Panc1 (cell line): ENCODE data around the gene ADTRP. TPM values are rescaled to one million over a fixed set of nuclear protein-coding genes. Genes with fewer than 3 reads are reported as not detected.

Experiments
- ATAC-seq: fragments of 200-7000 bp; cut with Tn5 transposase; 2 replicates; pipeline ENCODE4 v1.9.1; 2020; ENCODE audit warnings: mild to moderate bottlenecking, moderate library complexity
- BruUV-seq: library from RNA; stranded (reverse); fragments of 400-500 nt; replicated peaks from 2 replicates; lab custom pipeline; 2021; lab: Mats Ljungman, UMichigan
- CTCF ChIA-PET: fragments of 300-600 bp; sonication (Branson Sonifier 250); formaldehyde crosslinking; loops from one replicate; lab custom pipeline; 2022; ENCODE audit warnings: antibody characterized with exemption; lab: Charles Lee
- POLR2A ChIA-PET: fragments of 300-600 bp; sonication (Branson Sonifier 250); formaldehyde crosslinking; loops from one replicate; lab custom pipeline; 2022; ENCODE audit warnings: antibody characterized with exemption; lab: Charles Lee
- DNase-seq: peaks from one replicate; pipeline ENCODE4 v3.0.0-alpha.2; 2010; ENCODE audit warnings: low read depth, low spot score
- H3K27ac ChIP-seq: 2 replicates; pipeline ENCODE4 v1.5.1; 2011; ENCODE audit warnings: mild to moderate bottlenecking, low read length, inconsistent platforms
- H3K27me3 ChIP-seq: fragments of 200-500 bp; sonication (Bioruptor generic); 2 replicates; pipeline ENCODE4 v1.6.0; 2014; ENCODE audit warnings: low read length, inconsistent platforms; ENCODE audit not compliant: control insufficient read depth, insufficient read depth
- H3K36me3 ChIP-seq: fragments of 200-500 bp; sonication (Bioruptor generic); 2 replicates; pipeline ENCODE4 v1.5.1; 2014; ENCODE audit warnings: inconsistent platforms, mild to moderate bottlenecking, low read length, moderate library complexity; ENCODE audit not compliant: control insufficient read depth, insufficient read depth
- H3K4me1 ChIP-seq: 2 replicates; pipeline ENCODE4 v1.5.1; 2011; ENCODE audit warnings: inconsistent platforms, mild to moderate bottlenecking, low read length, moderate library complexity; ENCODE audit not compliant: control insufficient read depth, insufficient read depth
- H3K4me3 ChIP-seq, 2 experiments: 2 replicates each; pipeline ENCODE4 v1.5.1; 2011 to 2012; ENCODE audit warnings: low read depth in 2 of 2, low read length in 2 of 2, mild to moderate bottlenecking in 2 of 2, inconsistent platforms in 1 of 2, moderate library complexity in 1 of 2
- H3K9me3 ChIP-seq: fragments of 200-500 bp; sonication (Bioruptor generic); 2 replicates; pipeline ENCODE4 v1.5.1; 2014; ENCODE audit warnings: low read depth, mild to moderate bottlenecking, inconsistent platforms, low read length, moderate library complexity; ENCODE audit not compliant: control insufficient read depth, insufficient read depth
- POLR2AphosphoS5 ChIP-seq: IDR thresholded peaks from 2 replicates; pipeline ENCODE4 v1.6.1; 2012; ENCODE audit warnings: mild to moderate bottlenecking, low read depth, low read length, moderate library complexity
- SIN3A ChIP-seq: IDR thresholded peaks from 2 replicates; pipeline ENCODE4 v1.6.1; 2012; ENCODE audit warnings: low read depth, mild to moderate bottlenecking, low read length, moderate library complexity, borderline replicate concordance; ENCODE audit not compliant: insufficient read depth
- TCF7L2 ChIP-seq: IDR thresholded peaks from 2 replicates; pipeline ENCODE4 v1.6.1; 2011; ENCODE audit warnings: mild to moderate bottlenecking, low read depth, low read length, inconsistent platforms
- in situ Hi-C: cut with HindIII; loops from 2 replicates; pipeline ENCODE4 v1.10.0; 2016; ENCODE audit warnings: low sequenced_read_pairs, low pct_unique_long_range_greater_than_20kb
- intact Hi-C: fragments of 100-400 bp; cut with micrococcal nuclease; formaldehyde crosslinking; loops from one replicate; pipeline ENCODE4 v1.10.0; 2022; ENCODE audit not compliant: unreplicated experiment
- total RNA-seq: library from RNA; stranded (reverse); gene quantifications from one replicate; pipeline ENCODE4 v1.2.1, GENCODE V29; 2021; ENCODE audit not compliant: unreplicated experiment
- TF ChIP-seq, protein P1 (sequence below), 2 experiments: IDR thresholded peaks; 2 replicates each; pipeline ENCODE4 v1.6.1; 2011 to 2012; ENCODE audit warnings: low read depth in 2 of 2, control low read depth in 1 of 2, low read length in 1 of 2, mild to moderate bottlenecking in 1 of 2, moderate library complexity in 1 of 2; ENCODE audit not compliant: insufficient read depth in 1 of 2
- TF ChIP-seq, protein P2 (sequence below): fragments of 450-650 bp; IDR thresholded peaks from 2 replicates; pipeline ENCODE4 v1.5.1; 2017; ENCODE audit warnings: mild to moderate bottlenecking

Gene ADTRP
- total RNA-seq, 1 experiment from 2014 or later = not detected

DNA sequence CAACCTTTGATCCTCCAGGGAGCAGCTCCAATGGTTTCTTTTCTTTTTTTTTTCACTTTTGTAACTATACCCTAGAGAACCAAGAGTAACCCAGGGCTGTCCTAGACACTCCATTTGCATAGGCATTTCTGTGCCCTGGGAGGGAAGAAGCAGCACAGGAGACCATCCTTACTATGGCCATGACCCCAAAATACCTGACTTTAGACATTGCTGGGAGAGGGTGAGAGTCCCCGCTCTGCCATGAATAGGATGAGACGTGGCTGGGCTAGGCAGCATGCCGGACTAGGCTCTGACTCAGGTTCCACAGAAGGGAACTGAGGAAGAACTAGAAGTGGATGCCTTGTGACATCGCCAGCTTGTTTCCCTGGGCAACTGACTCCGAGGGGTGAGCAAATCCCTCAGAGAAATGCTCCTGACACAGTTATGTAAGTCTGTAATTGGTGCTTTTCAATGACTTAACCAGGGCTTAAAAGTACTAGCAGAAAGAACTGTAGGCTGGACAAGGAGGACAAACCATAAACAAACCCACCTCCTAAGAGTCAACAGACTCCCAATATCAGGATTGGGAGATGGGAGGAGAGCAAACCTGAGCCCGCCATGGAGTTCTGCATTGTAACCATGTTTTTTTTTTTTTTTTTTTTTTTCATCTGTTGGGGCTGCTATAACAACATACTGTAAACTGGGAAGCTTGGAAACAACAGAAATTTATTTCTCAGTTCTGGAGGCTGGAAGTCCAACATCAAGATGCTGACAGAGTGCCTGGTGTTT lies 910 bp upstream of the ADTRP start:
- H3K27me3 ChIP-seq = no peaks in the 10 kb centered on the region
- ChIA-PET POLR2A (no interaction called here), CTCF (no interaction called here)
- H3K36me3 ChIP-seq = no peaks in the 10 kb centered on the region
- in situ Hi-C loops = no loop called here
- no peak overlapping the region for H3K4me3 ChIP-seq
- DNase-seq (no peak), ATAC-seq (no peak)
- H3K4me1 ChIP-seq = no peaks in the 10 kb centered on the region
- no peaks in the 10 kb centered on the region for H3K9me3 ChIP-seq
- BruUV-seq = no TSS peak
- H3K27ac ChIP-seq = no peak overlapping the region
- no peak for TF ChIP-seq SIN3A
- no peak for TF ChIP-seq POLR2AphosphoS5
- TF ChIP-seq, protein P1, sequence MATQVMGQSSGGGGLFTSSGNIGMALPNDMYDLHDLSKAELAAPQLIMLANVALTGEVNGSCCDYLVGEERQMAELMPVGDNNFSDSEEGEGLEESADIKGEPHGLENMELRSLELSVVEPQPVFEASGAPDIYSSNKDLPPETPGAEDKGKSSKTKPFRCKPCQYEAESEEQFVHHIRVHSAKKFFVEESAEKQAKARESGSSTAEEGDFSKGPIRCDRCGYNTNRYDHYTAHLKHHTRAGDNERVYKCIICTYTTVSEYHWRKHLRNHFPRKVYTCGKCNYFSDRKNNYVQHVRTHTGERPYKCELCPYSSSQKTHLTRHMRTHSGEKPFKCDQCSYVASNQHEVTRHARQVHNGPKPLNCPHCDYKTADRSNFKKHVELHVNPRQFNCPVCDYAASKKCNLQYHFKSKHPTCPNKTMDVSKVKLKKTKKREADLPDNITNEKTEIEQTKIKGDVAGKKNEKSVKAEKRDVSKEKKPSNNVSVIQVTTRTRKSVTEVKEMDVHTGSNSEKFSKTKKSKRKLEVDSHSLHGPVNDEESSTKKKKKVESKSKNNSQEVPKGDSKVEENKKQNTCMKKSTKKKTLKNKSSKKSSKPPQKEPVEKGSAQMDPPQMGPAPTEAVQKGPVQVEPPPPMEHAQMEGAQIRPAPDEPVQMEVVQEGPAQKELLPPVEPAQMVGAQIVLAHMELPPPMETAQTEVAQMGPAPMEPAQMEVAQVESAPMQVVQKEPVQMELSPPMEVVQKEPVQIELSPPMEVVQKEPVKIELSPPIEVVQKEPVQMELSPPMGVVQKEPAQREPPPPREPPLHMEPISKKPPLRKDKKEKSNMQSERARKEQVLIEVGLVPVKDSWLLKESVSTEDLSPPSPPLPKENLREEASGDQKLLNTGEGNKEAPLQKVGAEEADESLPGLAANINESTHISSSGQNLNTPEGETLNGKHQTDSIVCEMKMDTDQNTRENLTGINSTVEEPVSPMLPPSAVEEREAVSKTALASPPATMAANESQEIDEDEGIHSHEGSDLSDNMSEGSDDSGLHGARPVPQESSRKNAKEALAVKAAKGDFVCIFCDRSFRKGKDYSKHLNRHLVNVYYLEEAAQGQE (IDR thresholded peaks at IDR 0.05; ENCODE audit: insufficient read depth in 1 of 2, low read depth in 2 of 2, low read length in 1 of 2) = no peak
- TF ChIP-seq, protein P2, sequence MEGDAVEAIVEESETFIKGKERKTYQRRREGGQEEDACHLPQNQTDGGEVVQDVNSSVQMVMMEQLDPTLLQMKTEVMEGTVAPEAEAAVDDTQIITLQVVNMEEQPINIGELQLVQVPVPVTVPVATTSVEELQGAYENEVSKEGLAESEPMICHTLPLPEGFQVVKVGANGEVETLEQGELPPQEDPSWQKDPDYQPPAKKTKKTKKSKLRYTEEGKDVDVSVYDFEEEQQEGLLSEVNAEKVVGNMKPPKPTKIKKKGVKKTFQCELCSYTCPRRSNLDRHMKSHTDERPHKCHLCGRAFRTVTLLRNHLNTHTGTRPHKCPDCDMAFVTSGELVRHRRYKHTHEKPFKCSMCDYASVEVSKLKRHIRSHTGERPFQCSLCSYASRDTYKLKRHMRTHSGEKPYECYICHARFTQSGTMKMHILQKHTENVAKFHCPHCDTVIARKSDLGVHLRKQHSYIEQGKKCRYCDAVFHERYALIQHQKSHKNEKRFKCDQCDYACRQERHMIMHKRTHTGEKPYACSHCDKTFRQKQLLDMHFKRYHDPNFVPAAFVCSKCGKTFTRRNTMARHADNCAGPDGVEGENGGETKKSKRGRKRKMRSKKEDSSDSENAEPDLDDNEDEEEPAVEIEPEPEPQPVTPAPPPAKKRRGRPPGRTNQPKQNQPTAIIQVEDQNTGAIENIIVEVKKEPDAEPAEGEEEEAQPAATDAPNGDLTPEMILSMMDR = no peak
- TF ChIP-seq TCF7L2 = no peak
- intact Hi-C loops = no loop called here

DNA sequence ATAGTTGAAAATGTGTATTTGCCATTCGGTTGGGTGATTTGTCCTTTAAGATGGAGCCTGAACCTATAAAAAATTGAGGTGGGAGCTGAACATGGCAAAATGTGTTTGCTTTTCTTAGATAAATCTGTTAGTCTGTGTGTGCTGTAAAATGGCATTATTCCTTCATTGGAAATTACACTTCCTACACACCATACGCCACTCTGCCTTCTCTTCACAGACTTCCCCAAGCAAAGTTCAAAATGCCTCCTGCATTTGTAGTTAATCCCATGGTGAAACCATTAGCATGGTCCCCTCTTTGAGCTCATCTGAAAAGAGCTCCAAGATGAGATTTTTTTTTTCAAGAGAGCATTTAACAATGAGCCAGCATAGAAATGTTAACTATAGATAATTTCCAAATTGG lies 567 bp downstream of the ADTRP start:
- no peaks in the 10 kb centered on the region for H3K36me3 ChIP-seq
- TF ChIP-seq, protein P1 (IDR thresholded peaks at IDR 0.05; ENCODE audit: insufficient read depth in 1 of 2, low read depth in 2 of 2, low read length in 1 of 2) = no peak
- TF ChIP-seq, protein P2 = no peak
- TF ChIP-seq SIN3A (no peak), POLR2AphosphoS5 (no peak), TCF7L2 (no peak)

More for the DNA sequence above, 567 bp downstream of the ADTRP start:
- POLR2A ChIA-PET = no interaction called here
- Histone ChIP-seq H3K27me3 (no peaks in the 10 kb centered on the region), H3K9me3 (no peaks in the 10 kb centered on the region), H3K4me3 (no peak overlapping the region), H3K4me1 (no peaks in the 10 kb centered on the region), H3K27ac (no peak overlapping the region)
- no peak for ATAC-seq
- no TSS peak for BruUV-seq
- intact Hi-C loops (no loop called here), in situ Hi-C loops (no loop called here)
- no peak for DNase-seq
- CTCF ChIA-PET = no interaction called here
